C4-2B (cell line): Measurements from ENCODE around the gene ALDH1L1.
A peak's percentile ranks its signal among the peaks of the same experiment; 100 is the strongest.

Source experiments
- CTCF ChIP-seq: fragments of 450-650 bp; conservative IDR thresholded peaks from 2 replicates; pipeline ENCODE4 v1.5.1; 2017; ENCODE audit warnings: mild to moderate bottlenecking
- ZFX ChIP-seq: fragments of 450-650 bp; IDR thresholded peaks from 2 replicates; pipeline ENCODE4 v1.6.1; 2017

DNA sequence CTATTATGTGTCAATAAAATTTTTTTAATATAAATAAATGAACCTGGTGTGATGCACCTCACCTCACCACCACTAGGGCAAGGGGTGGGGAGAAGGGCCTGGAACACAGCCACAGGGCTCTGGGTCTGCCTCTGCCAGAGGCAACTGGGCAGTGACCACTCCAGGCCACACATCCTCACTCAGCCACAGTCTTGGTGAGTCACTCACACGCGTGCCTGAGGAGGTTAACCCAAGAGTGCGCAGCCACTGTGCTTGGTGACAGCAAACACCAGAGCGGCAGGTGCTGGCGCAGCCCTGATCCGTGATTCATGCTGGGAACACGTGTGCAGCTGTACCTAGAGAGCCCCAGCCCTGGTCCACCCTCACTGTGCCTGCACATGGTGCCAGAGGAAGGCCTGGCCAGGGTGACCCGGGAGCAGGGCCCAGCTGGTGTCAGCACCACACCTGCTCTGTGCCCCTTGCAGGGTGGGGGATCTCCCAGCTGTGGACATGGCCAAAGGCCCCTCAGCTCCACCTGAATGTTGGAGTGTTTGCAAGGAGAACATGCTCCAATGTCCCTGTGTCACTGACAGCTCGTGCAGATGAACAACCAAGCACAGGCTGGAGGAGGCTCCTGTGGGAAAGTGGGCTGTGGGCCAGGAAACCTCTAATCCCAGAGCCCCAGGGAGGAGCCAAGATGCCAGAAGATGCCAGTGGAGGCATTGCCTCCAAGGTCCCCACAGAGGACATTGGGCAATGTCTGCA lies 98.6 kb downstream of the ALDH1L1 start:
- peak; percentile 54 for TF ChIP-seq CTCF
- TF ChIP-seq ZFX: no peak
